ENCODE measurements around the gene FASN.

GRCh38 chr17:82028966-82029365, 69.1 kb downstream of the FASN start:
- TF ChIP-seq CTCF (IDR thresholded peaks at IDR 0.05) (no peak), POLR2A (IDR thresholded peaks at IDR 0.05) (no peak)
